Erythroblast (primary cell): ENCODE results near the gene RNLS.

ENCODE experiments used
- DNase-seq, 2 experiments: peaks; one replicate each; lab custom pipeline; 2025; lab: John Stamatoyannopoulos, UW
- GATA1 ChIP-seq: IDR thresholded peaks from 2 replicates; pipeline ENCODE4 v1.6.1; 2011; ENCODE audit warnings: low read depth, mild to moderate bottlenecking, control low read depth, low read length, moderate library complexity
- POLR2A ChIP-seq: IDR thresholded peaks from 2 replicates; pipeline ENCODE4 v1.6.1; 2011; ENCODE audit warnings: mild to moderate bottlenecking, low read length

The RNLS gene

DNA sequence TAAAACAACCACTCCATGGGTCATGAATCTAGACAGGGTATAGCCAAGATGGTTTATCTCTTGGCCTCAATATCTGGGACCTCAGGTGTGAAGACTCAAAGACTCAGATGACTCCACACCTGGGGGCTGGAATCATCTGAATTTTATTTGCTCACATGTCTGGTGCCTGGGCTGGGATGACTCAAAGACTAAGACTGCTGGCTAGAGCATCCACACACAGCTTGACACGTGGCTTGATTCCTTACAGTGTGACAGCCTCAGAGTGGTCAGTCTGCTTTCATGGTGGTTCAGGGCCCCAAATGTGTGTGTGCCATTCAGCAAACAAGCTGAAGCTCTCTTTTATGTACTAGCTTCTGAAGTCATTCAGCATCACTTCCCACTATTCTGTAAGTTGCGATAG lies 333.7 kb downstream of the RNLS start:
- DNase-seq: no peak
- no peak for TF ChIP-seq POLR2A
- no peak for TF ChIP-seq GATA1

DNA sequence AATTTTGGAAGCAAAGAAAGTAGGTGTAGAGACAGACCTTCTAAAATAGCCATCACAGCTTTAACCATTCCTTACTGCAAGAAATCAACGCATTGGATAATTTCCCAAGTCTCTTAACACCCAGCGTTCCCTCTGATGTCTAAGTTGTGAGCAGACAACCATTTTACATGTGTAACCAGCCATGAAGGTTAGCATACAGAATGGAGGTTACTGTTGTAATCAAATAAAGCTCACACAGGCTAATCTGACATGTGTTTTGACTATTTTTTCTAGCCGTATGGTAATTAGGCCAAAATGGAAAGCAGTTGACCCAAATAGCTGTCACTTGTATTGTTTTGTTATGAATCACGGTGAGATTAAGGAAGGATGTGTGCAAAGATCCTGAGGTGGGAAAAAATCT lies 336.4 kb downstream of the RNLS start:
- DNase-seq: no peak
- TF ChIP-seq POLR2A (no peak), GATA1 (no peak)

- TF ChIP-seq POLR2A (no peak), GATA1 (no peak)
- DNase-seq: no peak
These were observed 337.1 kb downstream of the RNLS start for GRCh38 chr10:88245974-88246511.

DNA sequence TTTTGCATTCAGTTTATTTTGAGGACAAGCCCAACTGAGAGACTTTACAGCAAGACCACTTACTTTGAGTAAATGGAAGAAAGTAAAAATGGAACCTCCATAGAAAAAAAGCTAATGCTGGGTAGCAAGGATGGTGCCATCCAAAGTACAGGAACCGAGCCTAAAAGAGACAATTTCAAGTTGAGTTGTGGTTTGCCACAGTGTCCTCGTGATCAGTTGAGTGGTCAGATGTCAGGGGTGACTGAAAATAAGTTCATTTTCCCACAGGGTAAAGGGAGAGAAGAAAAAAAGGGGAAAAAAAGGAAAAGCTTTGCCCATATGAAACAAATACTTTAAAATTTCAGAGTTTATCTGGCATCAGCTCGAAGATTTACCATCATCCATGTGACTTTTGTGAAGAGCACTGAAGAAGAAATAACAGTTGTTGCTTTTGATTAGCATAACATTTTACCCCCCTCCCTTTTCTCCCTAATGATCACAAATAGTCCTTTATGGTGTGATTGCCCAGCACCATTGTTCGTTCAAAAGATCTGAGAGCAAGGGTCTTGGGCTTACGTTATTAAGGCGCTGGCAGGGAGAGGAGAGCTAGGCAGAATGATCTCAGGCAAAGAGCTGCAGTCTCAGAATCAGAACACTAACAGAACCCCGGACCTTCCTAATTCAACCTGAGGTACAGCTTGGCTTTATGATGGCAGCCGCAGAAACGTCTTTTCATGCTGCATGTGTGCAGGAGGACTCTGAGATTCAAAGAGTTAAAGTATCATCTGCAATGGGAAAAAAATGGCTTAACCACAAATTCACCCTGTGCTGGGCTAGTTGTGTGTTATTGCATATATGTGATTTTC lies 338.1 kb downstream of the RNLS start:
- no peak for TF ChIP-seq GATA1
- TF ChIP-seq POLR2A: no peak
- no peak for DNase-seq

- TF ChIP-seq GATA1 (no peak), POLR2A (no peak)
These were observed 339.0 kb downstream of the RNLS start for GRCh38 chr10:88243836-88244730.

DNA sequence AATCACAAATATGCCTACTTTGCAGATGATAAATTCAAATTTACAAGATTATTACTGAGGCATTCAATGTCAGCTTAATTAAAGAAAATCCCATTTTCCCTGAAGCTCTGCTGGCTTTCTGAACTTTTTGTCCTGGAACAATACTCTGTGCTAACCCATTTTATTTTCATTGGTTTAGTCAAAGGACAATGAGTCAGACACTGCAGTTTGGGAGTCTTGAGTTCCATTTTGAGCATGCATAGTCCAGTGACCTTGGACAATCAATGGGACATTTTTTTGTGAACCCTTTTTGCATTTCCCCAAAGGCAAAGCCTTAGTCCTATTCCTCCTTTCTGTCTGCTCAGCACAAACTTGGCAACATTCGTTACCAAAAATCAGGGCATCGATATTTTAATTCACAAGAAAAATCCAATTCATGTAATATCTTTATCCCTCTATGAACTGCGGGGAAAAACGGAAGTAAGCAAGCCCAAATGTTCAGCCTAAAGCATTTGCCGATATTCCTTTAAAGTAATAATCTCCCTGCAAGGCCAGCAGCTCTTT lies 339.8 kb downstream of the RNLS start:
- TF ChIP-seq POLR2A (no peak), GATA1 (no peak)
- DNase-seq: no peak

More at GRCh38 chr10:88243836-88244730, 339.0 kb downstream of the RNLS start:
- DNase-seq: no peak

DNA sequence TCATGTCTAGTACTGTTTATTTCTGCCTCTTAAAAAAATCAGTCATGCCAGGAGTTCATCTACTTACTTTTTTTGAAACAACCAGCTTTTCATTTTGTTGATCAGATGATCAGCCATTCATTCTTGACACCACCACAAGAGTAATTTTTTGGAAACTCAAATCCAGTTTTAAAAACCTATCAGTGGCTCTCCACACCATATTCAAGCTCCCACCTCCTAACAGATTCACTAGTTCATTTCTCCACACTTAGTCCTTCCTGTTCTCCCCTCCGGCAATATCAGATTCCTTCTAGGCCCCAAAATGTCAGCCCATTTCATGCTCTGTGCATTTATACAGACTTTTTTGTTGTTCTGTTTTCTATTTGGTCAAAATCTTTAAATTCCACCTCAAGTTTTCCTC lies 341.6 kb downstream of the RNLS start:
- TF ChIP-seq POLR2A (no peak), GATA1 (no peak)
- DNase-seq: no peak

DNA sequence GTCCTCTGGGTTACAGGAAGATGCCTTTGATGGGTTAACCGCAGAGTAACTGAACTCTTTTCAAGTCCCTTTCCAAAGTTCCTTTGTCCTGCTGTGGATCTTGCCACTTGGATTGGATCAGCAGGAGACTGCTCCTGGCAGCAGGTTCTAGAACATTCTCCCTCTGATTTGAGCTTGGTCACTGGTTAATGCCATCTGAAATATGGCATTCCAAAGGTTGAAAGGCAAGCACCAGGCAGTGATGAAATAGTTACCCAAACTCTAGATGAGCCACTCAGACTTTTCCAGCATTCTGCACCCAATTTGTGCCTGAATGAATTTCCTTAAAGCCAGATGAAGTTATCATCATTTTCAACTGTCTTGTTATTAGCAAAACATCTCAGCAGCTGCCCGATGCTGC lies 343.9 kb downstream of the RNLS start:
- no peak for DNase-seq
- TF ChIP-seq GATA1: no peak
- TF ChIP-seq POLR2A: no peak

DNA sequence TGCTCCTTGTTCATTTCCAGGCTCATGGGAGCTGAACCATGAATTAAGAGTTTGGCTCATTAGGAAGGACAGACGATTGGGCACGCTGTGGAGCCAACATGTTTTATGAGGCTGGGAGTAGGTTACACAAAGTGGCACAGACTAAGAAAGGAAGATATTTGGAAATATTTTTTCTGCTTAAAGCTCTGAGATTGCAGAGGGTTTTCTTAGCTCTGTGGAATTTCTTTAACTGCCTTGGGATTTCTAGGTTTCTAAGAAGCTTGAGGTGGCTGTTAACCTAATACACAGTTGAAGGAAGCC lies 344.6 kb downstream of the RNLS start:
- TF ChIP-seq POLR2A (no peak), GATA1 (no peak)
- no peak for DNase-seq

DNA sequence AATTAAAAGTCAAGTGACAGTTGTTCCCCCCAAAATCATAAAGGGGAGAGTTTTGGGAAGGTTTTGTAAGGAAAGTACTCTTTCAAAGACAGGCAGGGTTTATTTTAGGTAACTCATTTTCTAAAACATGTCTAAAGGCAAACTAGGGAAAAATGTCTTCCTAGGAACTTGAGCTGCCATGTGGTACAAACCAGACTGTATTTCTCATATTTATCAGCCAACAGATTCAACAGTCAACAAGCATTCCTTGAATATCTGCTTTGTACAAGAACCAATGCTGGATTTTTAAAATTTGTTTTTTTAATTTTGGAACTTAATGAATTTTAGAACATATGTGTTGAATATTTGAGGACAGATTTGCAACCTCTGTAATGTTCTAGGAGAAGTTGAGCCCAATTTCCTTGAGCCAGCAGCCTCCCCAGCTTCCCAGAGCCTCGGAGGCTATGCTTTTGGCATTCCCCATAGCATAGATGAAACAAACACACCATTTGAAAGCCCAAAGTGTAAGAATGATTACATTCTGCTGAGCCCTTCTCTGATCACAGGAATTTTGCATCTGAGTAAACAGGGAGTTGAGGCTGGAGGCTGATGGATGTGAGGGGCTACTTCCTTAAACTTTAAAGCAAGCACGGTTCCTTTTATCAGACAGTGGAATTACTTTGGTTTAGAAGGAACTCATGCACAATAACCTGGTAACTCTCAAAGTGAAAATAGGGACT lies 345.1 kb downstream of the RNLS start:
- no peak for TF ChIP-seq POLR2A
- TF ChIP-seq GATA1: no peak
- no peak for DNase-seq

- no peak for DNase-seq
- TF ChIP-seq POLR2A: no peak
- TF ChIP-seq GATA1: no peak
These were observed 346.9 kb downstream of the RNLS start for GRCh38 chr10:88236121-88236743.

- no peak for DNase-seq
- TF ChIP-seq POLR2A (no peak), GATA1 (no peak)
These were observed 348.8 kb downstream of the RNLS start for GRCh38 chr10:88234297-88234696.

GRCh38 chr10:88233870-88234269 lies 349.2 kb downstream of the RNLS start:
- DNase-seq: no peak
- no peak for TF ChIP-seq POLR2A
- no peak for TF ChIP-seq GATA1
